Measurements from ENCODE around the gene TNIK.

GRCh38 chr3:171363202-171363601 is 97.0 kb downstream of the TNIK start:
- TF ChIP-seq POLR2A (IDR thresholded peaks at IDR 0.05; ENCODE audit: low read depth, low read length) (no peak), POLR2AphosphoS5 (IDR thresholded peaks at IDR 0.05; ENCODE audit: low read depth, low read length) (no peak)

Data from GM12892 (cell line).